Suprapubic skin (tissue), 3 donors: ENCODE measurements around the gene MTA1.

Experiments
- POLR2A ChIP-seq, 2 donors: fragments of 450-650 bp; IDR thresholded peaks; one replicate each; pipeline ENCODE4 v1.6.1; 2017; ENCODE audit warnings: antibody characterized with exemption in 2 of 2, mild to moderate bottlenecking in 2 of 2, moderate library complexity in 2 of 2
- TF ChIP-seq, protein P1 (sequence below), 2 donors: fragments of 200-600 bp in 1 of 2; fragments of 450-650 bp in 1 of 2; sonication (generic) in 1 of 2; IDR thresholded peaks; one replicate each; pipeline ENCODE4 v1.5.1; 2016 to 2019; ENCODE audit warnings: antibody characterized with exemption in 2 of 2, mild to moderate bottlenecking in 1 of 2, moderate library complexity in 1 of 2

DNA sequence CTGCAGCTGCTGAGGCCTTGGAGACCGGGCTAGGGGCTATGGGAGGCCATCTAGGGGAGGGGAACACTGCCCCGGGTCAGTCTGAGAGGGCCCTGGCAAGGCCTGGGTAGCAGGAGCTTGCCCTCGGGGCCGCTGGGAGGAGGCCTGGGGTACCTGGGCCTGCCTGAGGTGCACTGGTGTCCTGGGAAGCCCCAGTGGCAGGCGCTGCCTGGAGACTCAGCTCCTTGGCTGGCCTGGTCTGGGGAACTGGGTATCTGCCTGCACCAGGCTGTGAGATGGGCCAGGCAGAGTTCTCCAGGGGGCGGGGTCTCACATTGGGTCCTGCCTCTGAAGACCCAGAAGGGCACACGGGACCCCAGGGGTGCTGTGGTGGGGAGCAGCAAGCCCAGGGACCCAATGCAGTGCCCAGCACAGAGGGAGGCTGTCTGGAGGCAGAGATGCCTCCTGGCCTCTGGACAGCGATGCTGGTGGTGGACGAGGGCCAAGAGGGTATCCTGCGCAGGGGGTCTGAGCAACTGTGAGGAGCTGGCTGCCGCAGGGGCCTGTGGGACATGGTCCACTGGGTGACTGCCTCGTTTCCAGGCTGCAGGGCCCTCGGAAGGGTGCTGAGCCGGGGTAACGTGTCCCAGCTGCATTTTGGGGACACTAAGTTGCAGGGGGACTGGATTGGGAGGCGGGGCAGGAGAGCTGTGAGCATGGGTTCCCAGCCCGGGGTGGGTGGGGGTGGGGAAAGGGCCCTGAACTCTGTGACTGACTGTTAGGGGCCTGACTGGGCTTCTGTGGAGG lies 7.4 kb upstream of the MTA1 start:
- TF ChIP-seq, protein P1, sequence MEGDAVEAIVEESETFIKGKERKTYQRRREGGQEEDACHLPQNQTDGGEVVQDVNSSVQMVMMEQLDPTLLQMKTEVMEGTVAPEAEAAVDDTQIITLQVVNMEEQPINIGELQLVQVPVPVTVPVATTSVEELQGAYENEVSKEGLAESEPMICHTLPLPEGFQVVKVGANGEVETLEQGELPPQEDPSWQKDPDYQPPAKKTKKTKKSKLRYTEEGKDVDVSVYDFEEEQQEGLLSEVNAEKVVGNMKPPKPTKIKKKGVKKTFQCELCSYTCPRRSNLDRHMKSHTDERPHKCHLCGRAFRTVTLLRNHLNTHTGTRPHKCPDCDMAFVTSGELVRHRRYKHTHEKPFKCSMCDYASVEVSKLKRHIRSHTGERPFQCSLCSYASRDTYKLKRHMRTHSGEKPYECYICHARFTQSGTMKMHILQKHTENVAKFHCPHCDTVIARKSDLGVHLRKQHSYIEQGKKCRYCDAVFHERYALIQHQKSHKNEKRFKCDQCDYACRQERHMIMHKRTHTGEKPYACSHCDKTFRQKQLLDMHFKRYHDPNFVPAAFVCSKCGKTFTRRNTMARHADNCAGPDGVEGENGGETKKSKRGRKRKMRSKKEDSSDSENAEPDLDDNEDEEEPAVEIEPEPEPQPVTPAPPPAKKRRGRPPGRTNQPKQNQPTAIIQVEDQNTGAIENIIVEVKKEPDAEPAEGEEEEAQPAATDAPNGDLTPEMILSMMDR (IDR thresholded peaks at IDR 0.05) = no peak
- no peak for TF ChIP-seq POLR2A (IDR thresholded peaks at IDR 0.05)
